Measurements from ENCODE around the gene ARID1A.

DNA sequence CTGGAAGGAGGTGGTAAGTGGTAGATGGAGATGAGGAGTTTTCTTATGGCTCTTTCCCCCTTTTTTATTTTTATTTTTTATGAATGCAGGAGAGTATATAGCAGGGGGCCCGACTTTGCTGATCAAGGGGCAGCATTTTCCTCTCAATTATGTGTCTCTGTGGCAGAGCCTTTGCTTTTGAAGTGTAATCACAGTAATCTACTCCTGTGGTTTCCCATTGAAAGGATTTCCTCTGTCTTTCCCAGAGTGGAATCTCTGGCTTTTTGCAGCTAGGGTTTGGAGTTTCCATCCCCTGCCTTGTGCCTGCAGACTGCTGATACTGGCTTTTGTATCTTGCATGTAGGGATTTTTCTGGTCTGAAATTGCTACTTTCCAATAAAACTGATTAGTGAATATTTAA is 29.1 kb downstream of the ARID1A start:
- TF ChIP-seq, protein P1, sequence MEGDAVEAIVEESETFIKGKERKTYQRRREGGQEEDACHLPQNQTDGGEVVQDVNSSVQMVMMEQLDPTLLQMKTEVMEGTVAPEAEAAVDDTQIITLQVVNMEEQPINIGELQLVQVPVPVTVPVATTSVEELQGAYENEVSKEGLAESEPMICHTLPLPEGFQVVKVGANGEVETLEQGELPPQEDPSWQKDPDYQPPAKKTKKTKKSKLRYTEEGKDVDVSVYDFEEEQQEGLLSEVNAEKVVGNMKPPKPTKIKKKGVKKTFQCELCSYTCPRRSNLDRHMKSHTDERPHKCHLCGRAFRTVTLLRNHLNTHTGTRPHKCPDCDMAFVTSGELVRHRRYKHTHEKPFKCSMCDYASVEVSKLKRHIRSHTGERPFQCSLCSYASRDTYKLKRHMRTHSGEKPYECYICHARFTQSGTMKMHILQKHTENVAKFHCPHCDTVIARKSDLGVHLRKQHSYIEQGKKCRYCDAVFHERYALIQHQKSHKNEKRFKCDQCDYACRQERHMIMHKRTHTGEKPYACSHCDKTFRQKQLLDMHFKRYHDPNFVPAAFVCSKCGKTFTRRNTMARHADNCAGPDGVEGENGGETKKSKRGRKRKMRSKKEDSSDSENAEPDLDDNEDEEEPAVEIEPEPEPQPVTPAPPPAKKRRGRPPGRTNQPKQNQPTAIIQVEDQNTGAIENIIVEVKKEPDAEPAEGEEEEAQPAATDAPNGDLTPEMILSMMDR (IDR thresholded peaks at IDR 0.05): no peak
- TF ChIP-seq EP300 (IDR thresholded peaks at IDR 0.05): no peak

Data from upper lobe of left lung (tissue), 4 donors.